ENCODE data around the gene ADCK2. TPM values are rescaled to one million over a fixed set of nuclear protein-coding genes. Genes with fewer than 3 reads are reported as not detected.

Gene ADCK2
- total and polyA plus RNA-seq, 2 donors (not counting 3 experiments of a cell fraction or from before 2014, with no cell fraction given) = 10.3 to 13.3 TPM

DNA sequence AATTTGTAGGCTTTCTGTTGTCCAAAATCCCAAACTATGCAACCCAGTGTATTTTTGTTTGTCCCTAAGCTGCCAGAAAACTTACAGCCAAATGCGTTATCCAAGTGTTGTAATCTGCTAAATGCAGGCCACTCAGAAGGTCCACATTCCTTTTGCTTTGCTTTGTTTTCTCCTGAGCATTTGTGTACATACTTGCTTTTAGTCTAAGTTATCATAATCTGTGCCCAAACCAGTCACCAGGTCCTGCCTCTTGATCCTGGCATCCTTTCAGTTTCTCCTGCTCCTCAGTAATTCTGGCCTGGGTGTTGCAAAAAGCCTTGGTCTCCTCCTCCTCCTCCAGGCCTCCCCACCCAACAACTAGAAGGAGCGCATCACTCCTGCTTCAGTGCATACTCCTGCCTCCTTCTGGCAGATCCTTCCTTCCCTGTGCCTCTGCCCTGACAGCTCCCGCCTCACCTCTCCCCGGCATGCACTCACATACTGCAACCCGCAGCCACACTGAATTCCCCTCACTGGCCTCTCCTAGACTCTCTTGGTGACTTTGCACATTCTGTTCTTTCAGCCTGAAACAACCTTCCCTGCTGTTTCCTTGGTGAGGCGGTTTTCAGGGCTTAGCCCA is 34.5 kb upstream of the ADCK2 start:
- TF ChIP-seq, protein P1, sequence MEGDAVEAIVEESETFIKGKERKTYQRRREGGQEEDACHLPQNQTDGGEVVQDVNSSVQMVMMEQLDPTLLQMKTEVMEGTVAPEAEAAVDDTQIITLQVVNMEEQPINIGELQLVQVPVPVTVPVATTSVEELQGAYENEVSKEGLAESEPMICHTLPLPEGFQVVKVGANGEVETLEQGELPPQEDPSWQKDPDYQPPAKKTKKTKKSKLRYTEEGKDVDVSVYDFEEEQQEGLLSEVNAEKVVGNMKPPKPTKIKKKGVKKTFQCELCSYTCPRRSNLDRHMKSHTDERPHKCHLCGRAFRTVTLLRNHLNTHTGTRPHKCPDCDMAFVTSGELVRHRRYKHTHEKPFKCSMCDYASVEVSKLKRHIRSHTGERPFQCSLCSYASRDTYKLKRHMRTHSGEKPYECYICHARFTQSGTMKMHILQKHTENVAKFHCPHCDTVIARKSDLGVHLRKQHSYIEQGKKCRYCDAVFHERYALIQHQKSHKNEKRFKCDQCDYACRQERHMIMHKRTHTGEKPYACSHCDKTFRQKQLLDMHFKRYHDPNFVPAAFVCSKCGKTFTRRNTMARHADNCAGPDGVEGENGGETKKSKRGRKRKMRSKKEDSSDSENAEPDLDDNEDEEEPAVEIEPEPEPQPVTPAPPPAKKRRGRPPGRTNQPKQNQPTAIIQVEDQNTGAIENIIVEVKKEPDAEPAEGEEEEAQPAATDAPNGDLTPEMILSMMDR (IDR thresholded peaks at IDR 0.05; ENCODE audit: extremely low read depth in 1 of 2, insufficient read depth in 1 of 2, low read depth in 1 of 2, low read length in 2 of 2) = no peak
- TF ChIP-seq GATA2 (IDR thresholded peaks at IDR 0.05; ENCODE audit: insufficient read depth, insufficient read length, low read depth, low read length) (no peak), EZH2 (IDR thresholded peaks at IDR 0.05; ENCODE audit: borderline replicate concordance, low read depth, low read length, severe bottlenecking) (no peak), FOS (IDR thresholded peaks at IDR 0.05; ENCODE audit: borderline replicate concordance, insufficient read depth, low read length) (no peak), JUN (IDR thresholded peaks at IDR 0.05; ENCODE audit: borderline replicate concordance, insufficient read depth, insufficient read length, low read depth) (no peak), MYC (IDR thresholded peaks at IDR 0.05; ENCODE audit: low read depth, low read length) (no peak), POLR2A (IDR thresholded peaks at IDR 0.05; ENCODE audit: low read depth, low read length) (no peak), POLR2AphosphoS5 (IDR thresholded peaks at IDR 0.05; ENCODE audit: insufficient read depth, low read depth, low read length) (no peak)
- TF ChIP-seq, protein P2, sequence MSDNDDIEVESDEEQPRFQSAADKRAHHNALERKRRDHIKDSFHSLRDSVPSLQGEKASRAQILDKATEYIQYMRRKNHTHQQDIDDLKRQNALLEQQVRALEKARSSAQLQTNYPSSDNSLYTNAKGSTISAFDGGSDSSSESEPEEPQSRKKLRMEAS (IDR thresholded peaks at IDR 0.05; ENCODE audit: insufficient read depth, insufficient read length) = no peak
- H3K27me3 ChIP-seq (ENCODE audit: control insufficient read depth in 2 of 2, insufficient read depth in 2 of 2, low read length in 2 of 2) = peaks cover 32 to 33% of the 10 kb centered on the region in 2 experiments
- DNase-seq (ENCODE audit: low read depth, low spot score) = no peak
- no peaks in the 10 kb centered on the region for H3K9me3 ChIP-seq (replicated peaks; ENCODE audit: control insufficient read depth, insufficient read depth, low read length)
- no peak overlapping the region for H3K4me2 ChIP-seq (ENCODE audit: insufficient read depth, low read length)
- H2AFZ ChIP-seq (ENCODE audit: low read depth, low read length) = no peak overlapping the region
- no peak overlapping the region for H3K27ac ChIP-seq (ENCODE audit: insufficient read depth, low read depth, low read length)
- dilution Hi-C loops (cut with MboI; ENCODE audit: extremely low pct_ligation_motif_present, low sequenced_read_pairs) = no loop called here
- H3K9me1 ChIP-seq (replicated peaks; ENCODE audit: control insufficient read depth, extremely low read depth, insufficient read depth, low read length) = no peaks in the 10 kb centered on the region
- no TSS peak for BruUV-seq (replicated peaks)
- no peak overlapping the region for H3K4me3 ChIP-seq (replicated peaks in 1 of 3; ENCODE audit: insufficient read depth in 1 of 3, low read depth in 1 of 3, low read length in 3 of 3)
- H3K79me2 ChIP-seq (ENCODE audit: control insufficient read depth, insufficient read depth, low read length) = no peaks in the 10 kb centered on the region
- FAIRE-seq = no peak
- no peaks in the 10 kb centered on the region for H4K20me1 ChIP-seq (replicated peaks; ENCODE audit: control insufficient read depth, extremely low read depth, insufficient read depth, low read length)
- ChIA-PET CTCF (no interaction called here), POLR2A (no interaction called here)
- H3K4me1 ChIP-seq (ENCODE audit: control insufficient read depth, extremely low read depth, insufficient read depth, low read length) = peaks cover 2% of the 10 kb centered on the region
- intact Hi-C loops (cut with micrococcal nuclease) = no loop called here
- no peaks in the 10 kb centered on the region for H3K36me3 ChIP-seq (ENCODE audit: control insufficient read depth in 2 of 2, extremely low read depth in 1 of 2, insufficient read depth in 2 of 2, low read length in 2 of 2)
- no peak overlapping the region for H3K9ac ChIP-seq (replicated peaks; ENCODE audit: extremely low read depth, insufficient read depth, low read length)
